Muscle layer of colon (tissue), 2 donors: Measurements from ENCODE around the gene WWOX.

Experiments used
- H3K27ac ChIP-seq: one replicate; pipeline ENCODE4 v1.7.0; 2013; ENCODE audit warnings: low read depth, mild to moderate bottlenecking, low read length, moderate library complexity
- H3K27me3 ChIP-seq, 2 donors: one replicate each; pipeline ENCODE4 v1.7.0; 2013; ENCODE audit warnings: low read length in 2 of 2, mild to moderate bottlenecking in 2 of 2; ENCODE audit not compliant: insufficient read depth in 2 of 2, control insufficient read depth in 1 of 2
- H3K36me3 ChIP-seq: one replicate; pipeline ENCODE4 v1.7.0; 2013; ENCODE audit warnings: mild to moderate bottlenecking, low read length; ENCODE audit not compliant: insufficient read depth
- H3K4me1 ChIP-seq: one replicate; pipeline ENCODE4 v1.7.0; 2013; ENCODE audit warnings: mild to moderate bottlenecking, low read length; ENCODE audit not compliant: insufficient read depth
- H3K4me3 ChIP-seq, 2 donors: one replicate each; pipeline ENCODE4 v1.7.0; 2013; ENCODE audit warnings: low read length in 2 of 2, low read depth in 1 of 2, mild to moderate bottlenecking in 1 of 2, moderate library complexity in 1 of 2
- H3K9ac ChIP-seq: one replicate; pipeline ENCODE4 v1.7.0; 2013; ENCODE audit warnings: low read length
- H3K9me3 ChIP-seq: one replicate; pipeline ENCODE4 v1.7.0; 2013; ENCODE audit warnings: mild to moderate bottlenecking, low read length
- donor health status: abdominal sarcoma.
- donor health status: Adenocarcinoma of cecum.

The WWOX gene

GRCh38 chr16:78425891-78426510, 326.5 kb downstream of the WWOX start:
- H3K9me3 ChIP-seq = no peaks in the 10 kb centered on the region
- H3K4me3 ChIP-seq = no peak overlapping the region
- no peak overlapping the region for H3K9ac ChIP-seq
- no peaks in the 10 kb centered on the region for H3K36me3 ChIP-seq
- no peaks in the 10 kb centered on the region for H3K27me3 ChIP-seq
- no peaks in the 10 kb centered on the region for H3K4me1 ChIP-seq
- no peak overlapping the region for H3K27ac ChIP-seq

GRCh38 chr16:78428193-78428592, 328.7 kb downstream of the WWOX start:
- Histone ChIP-seq H3K4me1 (no peaks in the 10 kb centered on the region), H3K4me3 (no peak overlapping the region), H3K36me3 (peaks cover 4% of the 10 kb centered on the region), H3K9ac (no peak overlapping the region), H3K27ac (no peak overlapping the region), H3K27me3 (no peaks in the 10 kb centered on the region), H3K9me3 (no peaks in the 10 kb centered on the region)

GRCh38 chr16:78430281-78430680, 330.8 kb downstream of the WWOX start:
- Histone ChIP-seq H3K27me3 (no peaks in the 10 kb centered on the region), H3K4me3 (no peak overlapping the region), H3K9ac (no peak overlapping the region), H3K27ac (no peak overlapping the region), H3K4me1 (no peaks in the 10 kb centered on the region), H3K36me3 (peaks cover 4% of the 10 kb centered on the region), H3K9me3 (no peaks in the 10 kb centered on the region)

- no peak overlapping the region for H3K9ac ChIP-seq
- peaks cover 4% of the 10 kb centered on the region for H3K36me3 ChIP-seq
- H3K4me3 ChIP-seq = no peak overlapping the region
- no peak overlapping the region for H3K27ac ChIP-seq
- H3K4me1 ChIP-seq = no peaks in the 10 kb centered on the region
- H3K9me3 ChIP-seq = no peaks in the 10 kb centered on the region
- no peaks in the 10 kb centered on the region for H3K27me3 ChIP-seq
Observed at GRCh38 chr16:78431004-78431670, 331.7 kb downstream of the WWOX start.

- H3K9me3 ChIP-seq = no peaks in the 10 kb centered on the region
- H3K4me3 ChIP-seq = no peak overlapping the region
- H3K4me1 ChIP-seq = no peaks in the 10 kb centered on the region
- H3K9ac ChIP-seq = no peak overlapping the region
- H3K27ac ChIP-seq = no peak overlapping the region
- no peaks in the 10 kb centered on the region for H3K27me3 ChIP-seq
- H3K36me3 ChIP-seq = peaks cover 4% of the 10 kb centered on the region
Observed at GRCh38 chr16:78431701-78432100, 332.2 kb downstream of the WWOX start.

GRCh38 chr16:78432451-78432850, 333.0 kb downstream of the WWOX start:
- Histone ChIP-seq H3K9me3 (no peaks in the 10 kb centered on the region), H3K27me3 (no peaks in the 10 kb centered on the region), H3K36me3 (peaks cover 4% of the 10 kb centered on the region), H3K9ac (no peak overlapping the region), H3K27ac (no peak overlapping the region), H3K4me3 (no peak overlapping the region), H3K4me1 (no peaks in the 10 kb centered on the region)

- peaks cover 4% of the 10 kb centered on the region for H3K36me3 ChIP-seq
- H3K27me3 ChIP-seq = no peaks in the 10 kb centered on the region
- no peaks in the 10 kb centered on the region for H3K9me3 ChIP-seq
- H3K9ac ChIP-seq = no peak overlapping the region
- H3K27ac ChIP-seq = no peak overlapping the region
- no peaks in the 10 kb centered on the region for H3K4me1 ChIP-seq
- H3K4me3 ChIP-seq = no peak overlapping the region
Observed at GRCh38 chr16:78433116-78433515, 333.7 kb downstream of the WWOX start.

GRCh38 chr16:78434401-78434800, 334.9 kb downstream of the WWOX start:
- no peaks in the 10 kb centered on the region for H3K27me3 ChIP-seq
- no peaks in the 10 kb centered on the region for H3K9me3 ChIP-seq
- H3K9ac ChIP-seq = no peak overlapping the region
- peaks cover 4% of the 10 kb centered on the region for H3K36me3 ChIP-seq
- no peak overlapping the region for H3K27ac ChIP-seq
- H3K4me1 ChIP-seq = no peaks in the 10 kb centered on the region
- H3K4me3 ChIP-seq = no peak overlapping the region

GRCh38 chr16:78435260-78435659, 335.8 kb downstream of the WWOX start:
- Histone ChIP-seq H3K27me3 (no peaks in the 10 kb centered on the region), H3K9me3 (no peaks in the 10 kb centered on the region), H3K9ac (no peak overlapping the region), H3K36me3 (peaks cover 4% of the 10 kb centered on the region), H3K27ac (no peak overlapping the region), H3K4me3 (no peak overlapping the region), H3K4me1 (no peaks in the 10 kb centered on the region)

GRCh38 chr16:78436023-78436422, 336.6 kb downstream of the WWOX start:
- no peak overlapping the region for H3K9ac ChIP-seq
- H3K36me3 ChIP-seq = peaks cover 4% of the 10 kb centered on the region
- H3K9me3 ChIP-seq = no peaks in the 10 kb centered on the region
- no peak overlapping the region for H3K4me3 ChIP-seq
- H3K4me1 ChIP-seq = no peaks in the 10 kb centered on the region
- H3K27me3 ChIP-seq = no peaks in the 10 kb centered on the region
- H3K27ac ChIP-seq = no peak overlapping the region

- H3K27me3 ChIP-seq = no peaks in the 10 kb centered on the region
- no peaks in the 10 kb centered on the region for H3K9me3 ChIP-seq
Observed at GRCh38 chr16:78436846-78437245, 337.4 kb downstream of the WWOX start.

More at GRCh38 chr16:78436846-78437245, 337.4 kb downstream of the WWOX start:
- H3K4me3 ChIP-seq = no peak overlapping the region
- peaks cover 4% of the 10 kb centered on the region for H3K36me3 ChIP-seq
- no peaks in the 10 kb centered on the region for H3K4me1 ChIP-seq
- H3K9ac ChIP-seq = no peak overlapping the region
- H3K27ac ChIP-seq = no peak overlapping the region
